DMS53 (cell line): ENCODE data around the gene ZNF385C.
"Not testable (repeated sequence)": the region's sequence is repeated elsewhere in the genome, so short reads cannot be mapped to it uniquely, and the experiment has no call there.

Experiments used
- DNase-seq: peaks from one replicate; lab custom pipeline; 2025; lab: John Stamatoyannopoulos, UW

The ZNF385C gene

DNA sequence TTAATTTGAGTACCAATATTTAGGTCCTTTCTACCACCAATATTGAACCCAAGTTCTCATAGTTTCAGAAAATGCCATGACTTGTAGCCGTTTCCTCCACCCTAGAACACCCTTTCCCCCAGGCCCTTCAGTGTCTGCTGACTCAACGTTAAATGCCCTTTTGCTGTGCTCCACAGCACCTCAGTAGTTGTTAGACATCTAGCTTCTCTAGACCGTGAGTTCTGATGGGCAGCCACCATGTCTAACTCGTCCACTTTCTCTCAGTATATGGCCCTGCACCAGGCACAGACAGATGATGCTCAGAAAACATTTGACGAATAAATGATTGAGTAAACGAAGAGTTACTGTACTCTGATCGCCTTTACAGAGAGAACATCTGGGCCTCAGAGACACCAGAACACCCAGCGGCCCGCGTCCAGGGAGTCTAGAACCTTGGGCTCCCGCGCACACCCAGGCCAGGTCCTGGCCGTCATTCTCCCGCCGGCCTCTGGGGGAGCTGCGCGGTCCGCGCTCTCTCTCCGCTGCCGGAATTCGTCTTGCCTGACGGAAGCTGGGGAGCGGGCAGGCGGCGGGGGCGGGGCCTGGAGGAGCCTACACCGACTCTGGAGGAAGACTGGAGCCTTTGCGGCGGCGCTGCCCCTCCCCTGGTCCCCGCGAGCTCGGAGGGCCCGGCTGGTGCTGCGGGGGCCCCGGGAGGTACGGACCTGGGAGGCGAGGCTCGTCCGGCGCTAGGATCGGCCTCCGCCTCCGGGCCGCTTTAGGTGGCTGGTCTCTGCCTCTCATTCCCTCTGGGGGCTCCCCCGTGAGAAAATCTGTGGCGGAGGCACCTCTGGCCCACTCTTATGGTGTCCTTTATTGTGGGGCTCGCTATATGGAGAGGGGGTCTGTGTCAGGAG, 78.5 kb downstream of the ZNF385C start, which contains the start of gene NKIRAS2:
TSS of gene NKIRAS2 (plus strand) at position 582 of the 896 bp plus-strand sequence. CDS start 1,488 bp downstream, outside the sequence.
- peak; percentile 94 for DNase-seq

DNA sequence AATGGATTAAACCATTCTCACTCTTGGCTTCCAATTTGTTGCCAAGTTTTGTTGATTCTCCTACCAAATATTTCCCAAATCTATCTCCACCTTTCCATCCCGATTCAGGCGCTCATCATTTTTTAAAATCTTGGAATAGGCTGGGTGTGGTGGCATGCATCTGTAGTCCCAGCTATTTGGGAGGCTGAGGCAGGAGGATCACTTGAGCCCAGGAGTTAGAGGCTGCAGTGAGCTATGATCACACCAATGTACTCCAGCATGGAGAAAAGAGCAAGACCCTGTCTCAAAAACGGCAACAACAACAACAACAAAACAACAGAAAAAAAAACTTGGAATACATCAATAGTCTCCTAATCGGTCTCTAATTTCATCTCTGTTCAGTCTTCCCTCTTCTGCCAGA, 79.3 kb downstream of the ZNF385C start:
- DNase-seq = no peak

DNA sequence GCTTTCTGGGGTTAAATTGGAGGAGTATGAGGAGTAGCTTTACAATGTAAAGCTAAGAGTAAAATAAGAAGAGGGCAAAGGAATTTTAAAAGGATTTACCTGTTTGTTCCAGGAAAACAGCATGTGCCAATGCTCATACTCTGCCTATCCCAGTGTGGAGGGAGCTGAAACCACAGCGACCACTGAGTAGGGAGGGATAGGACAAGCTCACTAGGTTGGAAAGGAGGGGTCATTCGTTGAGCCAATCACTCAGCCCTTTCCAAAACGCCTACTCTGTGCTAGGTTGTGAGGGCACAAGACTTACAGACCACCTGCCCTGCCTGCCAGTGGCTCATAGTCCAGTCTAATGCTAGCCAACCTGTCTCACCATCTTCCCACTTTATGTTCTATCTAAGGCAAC, 79.9 kb downstream of the ZNF385C start:
- DNase-seq = no peak

DNA sequence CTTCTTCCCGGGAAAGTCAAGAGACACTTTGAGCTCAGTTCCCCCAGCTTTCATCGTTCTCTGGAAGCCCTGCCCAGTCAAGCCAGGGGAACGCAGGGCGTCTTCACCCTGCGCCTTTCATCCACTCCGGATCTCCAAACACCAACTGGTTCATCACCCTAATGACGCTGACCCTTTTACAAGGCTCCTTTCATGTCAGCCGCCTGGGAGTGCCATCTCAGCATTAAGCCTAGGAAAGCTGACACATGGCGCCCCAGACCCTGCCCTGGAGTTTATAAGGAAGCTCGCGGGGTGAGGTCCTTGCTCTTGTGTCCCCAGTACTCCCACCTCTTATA, 80.4 kb downstream of the ZNF385C start:
- DNase-seq = peak; percentile 84

DNA sequence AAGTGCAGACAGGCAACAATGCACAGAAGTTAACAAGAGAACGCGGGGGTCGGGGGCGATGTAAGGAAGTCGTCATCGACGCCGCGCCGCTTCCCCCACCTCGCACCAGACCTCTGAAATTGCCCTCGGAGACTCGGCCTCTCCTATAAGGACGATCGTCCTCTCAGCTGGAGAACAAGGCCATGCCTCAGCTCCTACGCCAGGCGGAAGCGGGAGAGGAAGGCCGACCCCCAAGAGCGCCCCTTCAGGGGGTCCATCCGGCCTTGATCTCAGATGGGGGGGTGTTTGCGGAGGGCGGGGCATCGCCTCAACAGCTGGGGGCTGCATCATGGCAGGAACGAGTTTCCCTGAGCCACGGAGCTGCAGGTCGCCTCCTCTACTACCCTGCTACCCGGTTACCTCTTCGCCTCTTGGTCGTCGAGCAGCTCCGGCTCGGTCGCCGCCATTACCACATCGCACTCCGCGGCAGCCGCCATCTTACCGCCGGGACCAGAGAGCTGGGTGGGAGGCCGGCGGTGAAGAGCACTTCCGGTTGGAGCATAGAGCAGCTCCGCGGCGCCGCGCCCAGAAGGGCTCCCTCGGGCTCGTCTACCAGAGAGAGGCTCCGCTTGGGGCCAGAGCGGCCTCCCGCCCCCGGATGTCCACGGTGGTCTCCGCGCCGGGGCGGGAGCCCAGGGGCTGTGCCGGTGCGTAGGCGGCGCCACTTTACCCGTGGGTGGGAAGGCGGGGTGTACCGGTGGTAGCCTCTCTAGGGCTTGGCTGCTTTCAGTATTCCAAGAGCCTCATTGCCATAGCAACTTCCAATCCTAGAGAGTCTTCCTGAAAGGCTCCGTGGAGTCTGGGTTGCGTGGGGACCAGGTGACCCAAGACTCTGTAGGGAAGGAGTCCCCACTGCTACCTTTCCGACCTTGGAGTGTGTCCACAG, 81.1 kb downstream of the ZNF385C start, which contains the start of gene DNAJC7:
TSS of gene DNAJC7 (minus strand) at position 499 of the 925 bp plus-strand sequence. CDS start at position 476, 23 bp downstream.
- DNase-seq = peak; percentile 93

DNA sequence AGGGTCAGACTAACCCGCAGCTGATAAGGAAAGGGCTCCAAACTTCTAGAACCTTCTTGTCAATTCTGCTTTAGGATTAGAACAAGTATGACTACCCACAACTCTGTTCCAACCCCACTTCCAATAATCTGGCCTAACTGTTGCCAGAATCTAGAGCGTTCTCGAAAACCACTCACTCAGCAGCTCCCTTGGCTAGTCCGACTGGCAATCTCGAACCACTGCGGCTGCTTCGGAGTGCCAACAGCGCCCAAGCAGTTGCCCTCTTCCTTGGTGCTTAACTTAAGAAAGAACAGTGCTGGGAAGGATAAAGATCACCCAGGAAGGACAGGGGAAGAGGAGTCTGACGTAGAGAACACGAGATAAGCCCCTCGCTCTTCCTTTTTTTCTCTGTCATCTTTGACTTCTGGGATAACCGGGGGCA, 81.9 kb downstream of the ZNF385C start:
- no peak for DNase-seq

DNA sequence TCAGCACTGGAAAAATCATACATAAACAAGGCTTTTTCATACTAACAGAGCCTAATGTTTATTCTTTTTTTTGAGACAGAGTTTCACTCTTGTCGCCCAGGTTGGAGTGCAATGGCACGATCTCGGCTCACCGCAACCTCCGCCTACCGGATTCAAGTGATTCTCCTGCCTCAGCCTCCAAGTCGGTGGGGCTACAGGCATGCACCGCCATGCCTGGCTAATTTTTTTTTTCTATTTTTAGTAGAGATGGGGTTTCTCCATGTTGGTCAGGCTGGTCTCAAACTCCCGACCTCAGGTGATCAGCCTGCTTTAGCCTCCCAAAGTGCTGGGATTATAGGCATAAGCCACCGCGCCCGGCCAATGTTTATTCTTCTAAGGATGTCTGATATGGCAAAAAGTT, 84.5 kb downstream of the ZNF385C start:
- not testable (repeated sequence) for DNase-seq

DNA sequence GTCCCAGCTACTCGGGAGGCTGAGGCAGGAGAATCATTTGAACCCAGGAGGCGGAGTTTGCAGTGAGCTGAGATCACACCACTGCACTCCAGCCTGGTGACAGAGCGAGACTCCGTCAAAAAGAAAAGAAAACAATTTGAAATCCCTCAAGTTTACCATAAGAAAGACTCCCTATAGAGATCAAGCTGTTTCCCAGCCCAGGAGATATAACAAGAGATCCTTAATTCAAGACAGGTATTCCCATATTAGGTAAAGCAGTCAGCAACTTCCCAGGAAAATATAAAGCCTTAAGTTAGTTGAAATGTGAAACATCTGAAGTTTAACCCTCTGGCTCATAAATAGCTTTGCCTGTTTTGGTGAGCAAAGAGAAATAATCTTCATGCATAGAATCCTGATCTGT, 85.9 kb downstream of the ZNF385C start:
- DNase-seq = not testable (repeated sequence)

DNA sequence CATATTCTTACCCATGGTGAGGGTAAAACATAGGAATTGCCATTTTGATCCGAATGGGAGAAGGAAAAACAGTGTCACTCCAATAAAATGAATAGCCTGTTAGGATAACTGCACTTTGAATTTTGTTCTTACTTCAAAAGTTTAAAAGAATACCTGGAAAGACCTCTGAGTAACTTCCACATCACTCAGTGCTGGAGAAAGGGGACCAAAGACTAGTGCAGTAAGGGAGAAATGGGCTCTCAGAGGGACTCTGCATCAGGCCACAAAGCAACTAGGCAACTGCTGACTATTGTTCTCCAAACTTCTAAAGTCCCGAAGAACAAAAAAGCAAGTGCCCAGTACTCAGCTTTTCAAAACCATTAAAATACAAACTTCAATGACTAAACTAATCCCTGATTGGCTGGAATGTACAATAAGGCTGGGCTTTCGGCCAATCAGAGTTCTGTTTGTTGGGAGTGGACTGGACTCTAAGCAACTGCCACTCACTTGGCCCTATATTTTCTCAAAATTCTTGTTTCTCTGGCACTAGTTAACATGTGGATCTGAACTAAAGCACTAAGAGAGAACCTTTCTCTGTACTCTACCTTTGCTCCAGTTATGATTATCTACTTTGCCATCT, 87.3 kb downstream of the ZNF385C start:
- DNase-seq = no peak

DNA sequence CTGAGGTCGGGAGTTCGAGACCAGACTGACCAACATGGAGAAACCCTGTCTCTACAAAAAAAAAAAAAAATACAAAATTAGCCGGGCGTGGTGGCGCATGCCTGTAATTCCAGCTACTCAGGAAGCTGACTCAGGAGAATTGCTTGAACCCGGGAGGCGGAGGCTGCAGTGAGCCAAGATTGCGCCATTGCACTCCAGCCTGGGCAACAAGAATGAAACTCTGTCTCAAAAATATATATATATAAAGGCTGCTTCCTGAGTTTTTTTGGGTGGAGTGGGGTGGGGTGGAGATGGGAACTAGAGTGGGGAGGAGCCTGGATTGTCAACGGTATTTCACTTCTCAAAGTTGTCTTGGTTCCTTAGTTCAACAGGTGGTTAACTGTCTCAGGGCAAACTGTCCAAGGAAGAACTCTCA, 88.0 kb downstream of the ZNF385C start:
- DNase-seq = not testable (repeated sequence)

DNA sequence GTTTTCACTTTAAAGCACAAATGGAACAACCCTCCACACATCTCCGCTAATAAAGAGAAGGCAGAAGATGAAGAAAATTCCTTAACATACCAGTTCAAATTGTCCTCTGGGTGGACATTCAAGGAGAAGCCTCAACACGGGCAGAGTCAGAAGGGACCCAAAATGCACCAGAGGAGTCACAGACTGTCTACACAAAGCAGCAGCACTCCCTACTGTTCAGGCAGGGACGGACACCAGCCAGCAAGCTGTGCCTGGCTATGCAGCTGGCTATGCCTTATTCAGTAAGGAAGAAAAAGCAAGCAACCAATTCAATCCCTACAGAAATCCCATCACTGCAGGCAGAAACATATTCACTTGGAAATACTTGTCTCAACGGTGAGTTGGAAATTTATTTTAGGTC, 89.1 kb downstream of the ZNF385C start:
- DNase-seq = no peak

DNA sequence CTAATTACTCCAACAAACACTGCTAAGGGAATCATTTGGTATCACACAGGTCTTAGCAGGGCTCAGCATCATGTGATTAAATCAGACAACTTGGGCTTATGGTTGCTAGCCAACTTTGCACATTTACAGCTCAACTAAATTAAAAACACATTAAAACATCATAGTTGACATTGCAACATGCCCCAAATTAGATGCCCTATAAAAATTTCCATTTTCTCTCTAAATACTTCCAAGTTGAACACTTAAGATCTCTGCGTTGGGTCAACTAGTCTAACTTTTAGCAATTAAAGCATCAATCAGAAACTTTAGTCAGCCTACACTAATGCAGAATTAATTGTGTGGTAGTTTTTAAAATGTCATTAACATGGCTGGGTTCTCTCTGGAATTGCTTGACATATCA, 93.1 kb downstream of the ZNF385C start:
- no peak for DNase-seq

DNA sequence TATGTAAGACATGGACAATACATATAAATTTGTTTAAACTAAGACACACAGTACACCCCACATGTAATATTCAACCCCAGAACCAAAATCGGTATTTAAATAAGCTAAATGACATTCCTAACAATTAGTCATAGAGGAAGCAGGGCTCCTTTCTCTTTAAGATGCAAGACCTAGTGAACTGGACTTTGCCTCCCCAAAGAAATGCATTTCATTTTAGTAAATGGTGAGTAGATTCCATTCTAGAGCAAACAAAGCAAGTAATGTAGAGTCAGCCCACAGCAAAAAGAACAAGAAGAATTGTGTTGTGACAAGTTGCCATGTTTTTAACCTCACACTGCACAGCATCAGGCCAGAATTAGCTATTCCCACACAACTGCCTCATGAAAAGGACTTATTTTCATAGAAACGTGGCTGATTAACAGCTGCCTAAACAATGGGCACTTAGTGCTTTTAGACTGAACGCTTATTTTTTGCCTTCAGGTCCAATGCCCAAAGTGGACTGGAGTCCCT, 95.4 kb downstream of the ZNF385C start:
- DNase-seq = no peak

DNA sequence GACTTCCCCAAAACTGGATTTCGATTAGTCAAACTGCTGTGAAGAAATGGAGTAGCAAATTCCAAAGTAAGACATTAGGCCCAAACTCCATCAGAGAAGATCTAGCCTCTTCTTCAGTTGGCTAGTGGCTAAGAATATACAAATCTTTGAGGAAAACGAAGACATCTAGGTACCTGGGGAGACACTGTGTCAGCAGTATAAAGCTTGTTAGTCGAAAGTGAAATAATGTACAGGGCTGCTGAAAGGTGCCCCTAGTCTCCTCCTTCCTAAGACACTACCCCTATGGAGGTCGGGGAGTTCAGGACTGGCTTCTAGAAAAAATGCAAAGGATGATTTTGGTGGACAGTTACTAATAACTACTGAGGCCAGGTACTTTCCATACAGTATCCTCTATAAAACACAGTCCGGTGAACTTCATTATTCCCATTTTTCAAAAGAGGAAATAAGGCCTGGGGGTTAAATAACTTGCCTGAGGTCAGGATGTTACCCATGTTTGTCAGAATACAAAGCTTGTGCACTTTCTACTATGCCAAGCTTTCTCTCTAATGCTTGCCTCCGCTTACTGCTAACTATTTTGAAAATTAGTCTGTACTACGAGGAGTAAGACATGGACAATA, 96.0 kb downstream of the ZNF385C start:
- DNase-seq = no peak

DNA sequence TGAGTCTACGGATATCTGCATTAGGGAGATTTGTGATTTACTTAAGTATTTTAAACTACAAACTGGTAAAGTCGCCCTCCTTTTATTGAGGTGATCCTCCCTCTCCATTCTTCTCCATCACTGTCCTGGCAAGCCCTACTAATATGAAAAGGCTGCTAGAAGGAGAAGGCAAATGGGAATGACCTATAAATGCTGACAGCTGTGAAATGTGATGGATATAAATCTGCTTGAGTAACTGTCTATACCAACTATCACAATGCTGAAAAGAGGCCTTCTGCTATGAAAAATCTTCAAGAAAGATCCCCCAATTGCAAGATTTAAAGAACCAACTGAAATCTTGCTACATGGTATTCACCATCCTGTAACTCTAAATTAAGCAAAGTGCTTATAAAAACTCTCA, 96.5 kb downstream of the ZNF385C start:
- DNase-seq = no peak

DNA sequence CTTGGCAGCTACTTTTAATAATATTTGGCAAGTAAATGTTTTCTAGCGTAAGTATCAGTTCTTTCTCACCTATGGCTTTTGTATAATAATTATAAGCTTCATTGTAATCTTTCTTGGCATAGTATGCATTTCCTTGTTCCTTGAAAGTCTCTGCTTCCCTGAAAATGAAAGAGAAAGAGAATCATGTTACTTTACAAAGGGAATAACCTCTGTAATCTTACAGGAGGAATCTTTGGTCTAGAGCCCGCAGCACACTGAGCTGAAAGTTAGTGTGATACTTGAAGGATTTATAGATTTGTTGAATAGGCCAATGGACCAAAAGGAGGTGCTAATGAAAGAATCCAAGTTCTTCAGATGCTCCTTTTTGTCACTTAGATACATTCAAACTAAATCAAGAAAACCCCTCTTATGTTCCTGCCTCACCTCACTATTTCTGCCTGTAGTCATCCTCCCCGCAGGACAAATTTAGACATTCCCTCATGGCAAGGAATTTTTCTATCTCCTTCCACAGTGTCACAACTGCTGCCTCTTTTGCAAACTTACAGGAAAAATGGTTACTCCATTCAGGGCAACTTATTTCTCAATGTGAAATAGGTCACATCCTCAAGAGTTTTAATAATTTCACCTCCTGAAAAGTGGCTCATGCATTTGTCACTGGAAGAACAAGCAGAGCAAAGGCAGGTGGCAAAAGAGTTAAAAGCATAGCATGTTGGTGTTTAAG, 97.7 kb downstream of the ZNF385C start:
- no peak for DNase-seq

DNA sequence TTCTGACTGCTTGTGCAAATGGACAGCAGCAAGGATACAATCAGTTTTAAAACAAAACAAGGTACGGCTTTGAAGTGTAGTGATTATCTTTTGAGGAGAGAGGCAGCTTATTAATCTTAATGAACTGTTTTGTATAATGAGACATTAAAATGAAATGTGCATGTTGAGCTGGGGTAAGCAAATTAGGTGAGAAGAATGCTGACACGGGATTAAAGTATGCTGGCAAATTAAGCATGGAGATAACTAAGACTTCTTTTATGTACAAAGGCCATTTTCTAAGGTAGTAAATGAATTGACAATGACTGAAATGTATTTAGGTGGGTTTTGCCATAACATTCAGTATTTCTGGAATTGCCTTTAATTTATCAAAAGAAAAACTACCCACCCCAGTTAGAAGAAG, 99.8 kb downstream of the ZNF385C start:
- DNase-seq = no peak

DNA sequence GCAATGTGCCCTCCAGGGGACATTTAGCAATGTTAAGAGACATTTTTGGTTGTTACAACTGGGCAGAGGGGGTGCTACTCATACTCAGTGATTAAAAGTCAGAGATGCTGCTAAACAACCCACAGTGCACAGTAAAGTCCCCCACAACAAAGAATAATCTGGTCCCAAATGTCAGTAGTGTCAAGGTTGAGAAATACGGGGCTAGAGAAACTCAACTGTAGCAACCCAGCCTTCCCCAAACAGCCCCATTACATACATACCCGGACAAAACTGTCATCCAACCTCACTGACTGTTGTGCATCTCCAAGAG, 101.5 kb downstream of the ZNF385C start:
- DNase-seq = no peak

DNA sequence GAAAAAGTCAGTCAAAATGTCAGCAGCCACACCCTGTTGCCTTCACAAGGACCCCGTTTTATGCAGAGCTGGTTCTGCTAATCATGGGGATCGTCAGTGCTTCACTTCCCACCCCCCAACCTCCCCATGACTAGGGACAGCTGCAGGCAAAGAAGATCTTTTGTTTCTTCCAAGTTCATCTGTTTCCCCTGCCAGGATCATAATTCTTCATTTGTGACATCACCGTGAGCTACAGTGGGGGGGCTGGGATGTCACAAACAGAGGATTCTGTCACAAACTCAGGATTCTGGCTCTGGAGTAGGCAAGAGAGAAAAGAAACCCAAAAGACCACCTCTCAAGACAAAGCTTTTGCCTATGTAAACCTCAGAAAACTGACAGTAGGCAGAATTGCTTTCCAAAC, 105.7 kb downstream of the ZNF385C start:
- DNase-seq = no peak

DNA sequence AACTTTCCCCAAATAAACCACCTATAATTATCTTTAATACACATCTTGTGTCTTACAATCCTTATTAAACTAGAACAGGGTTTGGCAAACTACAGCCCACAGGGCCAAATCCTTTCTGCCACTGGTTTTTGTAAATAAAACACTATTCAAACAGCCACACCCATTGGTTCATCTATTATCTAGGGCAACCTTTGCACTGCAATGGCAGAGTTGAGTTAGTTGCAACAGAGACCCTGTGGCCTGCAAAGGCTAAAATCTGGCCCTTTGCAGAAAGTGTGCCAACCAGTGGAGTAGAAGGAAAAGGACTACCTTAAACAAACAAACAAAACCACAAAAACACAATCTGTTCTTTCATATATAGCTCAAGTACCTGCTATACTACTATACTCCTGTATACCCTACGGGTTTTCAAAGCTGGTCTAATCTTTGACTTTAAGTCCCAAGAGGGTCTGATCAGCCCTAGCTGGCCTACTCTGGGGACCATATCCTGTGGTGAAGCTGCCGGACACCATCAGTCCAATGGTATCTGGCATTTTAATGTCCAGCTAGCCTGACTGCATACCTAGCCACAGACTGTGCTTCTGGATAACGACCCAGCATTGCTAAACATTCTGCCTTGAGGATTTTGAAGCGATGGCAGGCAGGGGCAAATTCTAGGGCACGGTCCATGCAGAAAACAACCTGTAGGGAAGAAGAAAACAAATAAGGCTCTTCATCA, 108.4 kb downstream of the ZNF385C start:
- DNase-seq = no peak
